Globus pallidus (tissue), 1 donor: ENCODE data around the gene NPEPL1.
A peak's percentile ranks its signal among the peaks of the same experiment; 100 is the strongest.
"Not testable (repeated sequence)": the region's sequence is repeated elsewhere in the genome, so short reads cannot be mapped to it uniquely, and the experiment has no call there.

Experiments used
- DNase-seq: peaks from one replicate; pipeline ENCODE4 v3.0.0-alpha.2; 2015; ENCODE audit warnings: low spot score

NPEPL1 gene

DNA sequence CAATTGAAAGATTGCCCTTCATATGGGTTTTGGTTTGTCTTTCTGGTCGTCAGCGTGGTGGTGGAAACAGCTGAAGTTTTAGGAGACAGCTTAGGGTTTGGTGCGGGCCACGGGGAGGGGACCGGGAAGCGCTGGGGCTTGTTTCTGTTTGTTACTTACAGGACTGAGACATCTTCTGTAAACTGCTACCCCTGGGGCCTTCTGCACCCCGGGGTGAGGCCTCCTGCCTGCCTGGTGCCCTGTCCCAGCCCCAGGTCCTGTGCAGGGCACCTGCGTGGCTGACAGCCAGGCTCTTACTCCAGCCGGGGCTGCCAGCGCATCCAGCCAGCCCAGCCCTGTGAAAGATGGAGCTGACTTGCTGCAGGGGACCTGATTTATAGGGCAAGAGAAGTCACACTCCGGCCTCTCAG is 22.8 kb downstream of the NPEPL1 start:
- DNase-seq: no peak

DNA sequence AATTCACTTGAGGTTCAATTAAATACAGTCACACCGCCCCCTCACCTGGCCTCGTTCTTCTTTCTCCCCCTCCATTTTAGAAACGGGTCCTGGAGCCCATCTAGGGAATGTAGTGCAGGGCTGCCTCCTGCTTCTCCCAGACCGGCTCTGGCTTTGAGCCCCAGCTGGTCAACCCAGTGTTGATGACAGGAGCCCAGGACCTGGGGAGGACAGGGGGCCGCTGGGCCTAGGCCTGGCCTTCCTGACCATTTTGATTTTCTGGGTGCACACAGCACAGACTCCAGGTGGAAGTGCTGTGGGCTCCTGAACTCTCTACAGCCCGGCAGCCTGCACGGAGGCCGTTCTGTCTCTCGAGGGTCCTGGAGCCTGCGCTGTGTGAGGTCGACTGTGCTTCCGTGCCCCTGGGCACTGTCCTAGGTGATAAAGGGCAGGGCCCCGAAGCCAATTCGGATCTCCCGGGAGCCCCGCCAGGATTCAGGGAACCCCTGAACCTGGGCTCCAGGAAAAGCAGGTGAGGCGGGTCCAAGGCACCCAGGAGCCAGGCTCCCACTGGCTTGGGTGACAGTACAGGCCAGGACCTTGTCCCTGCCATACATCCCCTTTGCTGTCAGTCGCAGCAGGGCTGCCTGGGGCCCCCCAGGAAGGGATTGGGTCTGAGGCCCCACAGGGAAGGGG is 23.3 kb downstream of the NPEPL1 start:
- DNase-seq: no peak

DNA sequence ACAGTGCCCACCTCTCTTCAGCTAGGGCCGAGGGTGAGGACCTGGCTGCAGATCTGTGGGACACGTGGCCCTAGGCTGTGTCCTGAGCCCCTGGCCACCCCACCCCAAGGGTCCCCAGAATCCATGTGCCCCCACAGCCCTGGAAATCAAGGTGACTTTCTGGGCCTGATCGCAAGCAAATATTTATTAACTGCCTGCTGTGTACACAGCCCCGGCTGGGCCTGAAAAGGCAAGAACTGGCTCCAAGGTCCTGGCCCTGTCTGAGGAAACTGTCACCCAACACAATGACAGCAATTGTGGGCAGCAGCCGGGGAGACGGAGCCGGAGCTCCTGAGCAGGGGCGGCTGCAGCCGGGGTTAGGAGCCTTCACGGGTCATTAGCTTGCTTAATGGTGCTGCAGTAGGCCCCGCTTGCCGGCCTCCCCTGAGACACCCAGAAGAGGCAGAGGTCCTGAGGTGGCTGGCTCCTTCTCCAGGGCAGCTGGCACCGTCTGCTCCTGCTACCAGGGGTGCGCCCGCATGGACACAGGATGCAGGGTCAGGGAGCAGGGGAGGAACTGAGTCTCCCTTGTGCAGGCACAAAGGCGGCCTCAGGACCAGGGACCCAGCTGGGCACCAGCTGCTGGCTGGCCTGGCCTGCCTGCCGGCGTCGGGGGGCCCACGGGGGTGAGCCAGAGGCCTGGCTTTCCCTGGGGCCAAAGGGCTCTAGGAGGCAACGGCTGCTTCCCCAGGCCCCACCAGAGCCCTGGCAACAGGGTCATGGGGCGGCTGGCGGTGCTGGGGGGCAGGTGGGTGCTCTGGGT is 24.1 kb downstream of the NPEPL1 start:
- DNase-seq: peak; percentile 11

DNA sequence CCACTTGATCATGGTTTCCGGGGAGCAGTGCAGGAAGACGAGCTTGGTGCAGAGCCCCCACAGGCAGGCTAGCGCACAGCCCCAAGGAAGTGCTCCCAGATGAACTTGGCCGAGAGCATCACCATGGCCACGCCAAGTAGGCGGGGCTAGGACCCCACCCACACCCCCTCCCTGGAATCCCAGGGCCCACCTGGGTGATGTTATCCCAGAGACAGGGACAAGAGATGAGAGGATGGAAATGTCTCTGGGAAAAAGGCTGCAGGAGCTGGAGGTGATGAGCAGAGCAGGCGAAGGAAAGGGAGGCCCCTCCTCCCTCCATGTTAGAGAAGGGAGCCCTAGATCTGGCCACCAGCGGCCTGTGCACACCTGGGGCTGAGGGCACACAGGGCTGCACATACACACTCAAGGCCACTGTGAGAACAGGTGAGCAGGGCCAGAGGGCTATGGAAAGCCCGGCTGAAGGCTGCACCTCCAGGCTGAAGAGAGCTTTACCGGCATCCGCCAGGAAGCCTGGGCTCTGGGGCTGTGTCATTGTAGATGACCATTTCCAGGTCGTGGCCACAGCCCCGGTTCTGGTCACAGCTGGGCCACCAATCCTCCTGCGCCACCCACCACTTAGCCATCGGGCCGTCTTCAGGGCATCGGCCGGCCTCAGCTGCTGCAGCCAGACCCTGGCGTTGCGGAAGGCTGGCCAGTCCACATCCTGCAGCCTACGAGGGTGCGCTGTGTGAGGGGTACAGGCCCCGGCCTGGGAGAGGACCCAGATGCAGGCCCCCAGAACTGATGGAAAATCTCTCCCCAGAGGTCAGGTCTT is 24.9 kb downstream of the NPEPL1 start:
- no peak for DNase-seq

DNA sequence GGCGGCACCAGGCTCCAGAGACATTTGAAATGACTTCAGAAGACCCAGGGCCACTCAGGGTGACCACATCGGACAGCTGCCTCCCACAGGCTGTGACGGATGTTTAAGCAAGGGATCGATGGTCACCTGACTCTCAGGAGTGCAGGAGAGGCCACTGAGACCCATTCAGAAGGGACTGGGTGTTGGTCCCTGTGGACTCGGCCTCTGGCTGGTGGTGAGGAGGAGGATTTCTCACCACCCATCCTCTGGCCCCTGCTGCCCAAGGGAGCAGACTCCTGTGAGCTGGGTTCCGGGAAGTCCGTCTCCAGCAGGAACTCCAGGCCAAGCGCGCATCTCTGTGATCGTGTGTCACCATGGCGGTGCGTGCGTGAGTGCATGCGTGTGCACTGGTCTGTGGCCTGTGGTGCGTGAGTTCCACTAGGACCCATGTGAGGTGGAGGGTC is 25.5 kb downstream of the NPEPL1 start:
- DNase-seq: no peak

DNA sequence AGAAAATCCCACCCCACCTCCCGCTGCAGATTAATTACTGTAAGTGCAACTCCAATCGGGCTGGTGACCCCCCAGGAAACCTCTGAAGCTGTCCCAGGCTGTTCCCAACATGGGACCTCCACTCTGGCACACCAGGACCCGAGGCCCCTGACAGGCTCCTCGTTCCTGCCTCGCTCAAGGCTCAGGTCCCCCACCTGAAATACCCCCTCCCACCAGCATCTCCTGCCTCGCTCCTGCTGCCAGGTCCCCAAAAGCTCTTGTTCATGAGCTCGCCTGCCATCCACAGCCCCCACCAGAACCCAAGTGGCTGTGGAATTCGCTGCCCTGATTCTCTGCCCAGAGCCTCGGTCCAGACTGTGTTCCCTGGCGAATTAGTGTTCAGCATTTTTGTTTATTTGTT is 26.1 kb downstream of the NPEPL1 start:
- no peak for DNase-seq

DNA sequence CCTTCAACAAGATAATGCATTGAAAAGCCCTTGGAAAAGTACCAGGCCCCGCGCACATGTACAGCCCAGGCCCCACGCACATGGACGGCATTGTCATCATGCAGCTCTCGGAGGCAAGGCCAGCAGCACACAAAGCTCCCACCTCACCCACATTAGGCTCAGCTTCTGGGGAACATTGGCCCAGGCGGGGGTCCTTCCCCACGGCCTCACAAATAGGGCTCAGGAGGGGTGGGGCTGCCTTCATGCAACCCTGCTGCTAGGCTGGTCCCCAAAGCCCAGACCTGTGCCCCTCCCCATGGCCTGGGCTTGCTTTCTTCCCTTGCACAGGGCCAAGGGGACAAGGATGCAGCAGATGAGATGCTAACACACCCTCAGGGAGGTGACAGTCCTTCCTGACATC is 26.7 kb downstream of the NPEPL1 start:
- DNase-seq: peak; percentile 6

DNA sequence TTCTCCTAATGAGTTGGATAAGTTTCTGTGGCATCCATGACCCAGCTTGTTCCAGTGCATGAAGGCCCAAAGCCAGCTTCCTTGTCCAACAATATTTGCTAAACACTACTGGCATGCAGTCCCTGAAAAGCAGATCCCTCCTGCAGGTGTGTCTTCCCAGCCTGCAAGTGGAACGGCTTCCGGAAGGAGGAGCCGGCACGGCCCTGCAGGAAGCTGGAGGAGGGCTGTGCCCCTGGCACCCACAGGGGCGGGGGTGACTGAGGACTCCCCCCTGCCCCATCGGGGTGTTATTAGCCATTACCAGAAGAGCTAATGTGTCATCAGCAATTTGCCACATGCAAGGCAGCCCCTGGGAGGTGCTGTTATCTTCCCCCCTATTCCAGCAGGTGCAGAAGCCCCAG is 27.4 kb downstream of the NPEPL1 start:
- DNase-seq: no peak

DNA sequence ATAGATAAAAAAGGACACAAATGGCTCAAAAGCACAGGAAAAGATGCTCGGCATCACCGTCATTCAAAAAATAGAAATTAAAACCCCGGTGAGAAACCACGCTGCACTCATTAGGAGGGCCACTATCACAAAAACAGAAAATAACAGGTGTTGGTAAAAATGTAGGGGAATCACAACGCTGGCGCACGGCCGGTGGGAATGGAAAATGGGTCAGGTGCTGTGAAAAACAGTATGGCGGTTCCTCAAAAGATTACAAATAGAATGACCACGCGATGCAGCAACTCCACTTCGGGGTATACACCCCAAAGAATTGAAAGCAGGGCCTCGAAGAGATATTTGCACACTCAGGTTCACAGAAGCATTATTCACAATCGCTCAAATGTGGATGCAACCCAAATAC is 28.3 kb downstream of the NPEPL1 start:
- DNase-seq: no peak

DNA sequence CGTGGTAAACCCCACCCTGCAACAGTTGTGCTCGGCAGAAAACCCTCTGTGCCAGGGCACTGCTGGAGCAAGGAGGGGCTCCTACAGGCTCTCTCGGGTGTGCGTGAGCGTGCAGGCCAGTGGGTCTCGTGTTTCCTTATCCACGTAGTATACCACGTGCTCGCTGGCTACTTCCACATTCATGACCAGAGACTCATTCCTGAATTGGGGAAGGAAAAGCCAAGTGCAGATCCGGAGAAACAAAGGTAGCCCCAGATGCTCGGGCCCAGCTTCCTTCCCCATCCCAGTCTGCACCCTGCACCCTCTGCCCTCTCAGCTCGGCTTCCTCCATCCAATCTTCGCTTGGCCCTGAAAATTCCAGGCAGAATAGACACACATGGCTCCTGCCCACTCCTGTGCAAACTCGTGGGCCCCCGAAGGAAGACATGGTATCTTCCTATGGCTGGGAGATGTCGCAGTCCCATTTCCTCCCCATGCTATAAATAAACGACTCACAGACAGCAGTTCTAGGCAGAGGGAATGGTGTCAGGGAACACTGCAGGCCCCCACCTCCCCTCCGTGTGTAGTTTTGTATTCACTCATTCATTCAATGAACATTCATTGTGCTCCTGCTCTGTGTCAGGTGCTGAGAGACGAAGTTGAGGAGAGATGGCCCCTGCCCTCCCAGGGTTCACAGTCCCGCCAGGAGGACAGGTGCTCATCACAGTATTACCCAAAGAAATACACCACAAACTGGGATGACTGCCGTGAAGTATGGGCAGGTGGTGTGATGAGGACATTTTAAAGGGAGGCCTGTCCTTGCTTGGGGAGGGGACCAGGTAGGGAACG is 29.6 kb downstream of the NPEPL1 start:
- DNase-seq: no peak

DNA sequence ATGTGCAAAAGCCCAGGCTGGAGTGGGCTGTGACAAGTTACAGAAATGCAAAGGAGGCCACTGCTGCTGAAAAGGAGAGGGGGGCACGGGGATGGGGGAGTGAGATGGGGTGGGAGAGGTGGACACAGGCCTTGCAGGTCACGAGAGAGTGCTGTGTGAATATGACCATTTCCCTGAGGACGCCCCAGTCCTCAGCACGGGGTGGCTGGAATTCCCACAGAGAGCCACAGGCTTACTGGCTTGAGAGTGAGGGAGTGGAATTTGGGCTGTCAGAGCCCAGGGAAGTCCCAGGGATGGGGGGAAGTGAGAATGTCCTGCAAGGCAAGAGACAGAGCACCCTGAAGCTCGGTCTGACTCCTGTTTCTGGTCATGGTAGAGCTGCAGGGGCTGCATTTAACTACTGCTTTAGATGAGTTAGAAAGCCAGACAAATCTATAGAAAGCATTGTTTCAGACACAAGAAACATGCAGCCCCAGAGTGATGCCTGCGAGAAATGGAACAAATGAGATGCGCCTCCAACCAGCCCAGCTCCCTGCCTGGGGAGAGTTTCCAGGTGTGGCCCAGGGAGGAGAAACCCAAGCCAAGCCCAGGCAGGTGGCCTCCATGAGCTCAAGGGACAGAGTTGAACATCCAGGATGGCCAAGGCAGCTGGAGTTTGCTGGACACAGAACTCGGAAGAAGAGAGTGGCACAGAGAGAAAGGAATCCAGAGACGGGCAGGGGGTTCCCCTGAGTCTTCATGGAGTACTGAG is 30.5 kb downstream of the NPEPL1 start:
- no peak for DNase-seq

DNA sequence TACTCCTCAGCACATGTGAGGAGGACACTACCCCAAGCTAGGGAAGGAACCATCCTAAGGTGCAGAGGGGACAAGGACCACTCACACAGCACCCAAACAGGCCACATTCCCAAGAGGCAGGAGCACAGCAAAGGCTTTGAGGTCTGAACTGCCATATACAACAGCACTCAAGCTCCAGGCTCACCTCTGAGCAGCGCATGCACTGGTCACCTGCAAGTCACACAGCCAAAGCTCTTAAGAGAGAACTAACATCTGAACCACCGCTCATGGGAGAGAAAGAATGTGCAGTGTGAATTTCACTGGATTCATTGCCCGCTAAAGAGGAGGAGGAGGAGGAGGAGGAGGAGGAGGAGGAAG is 31.0 kb downstream of the NPEPL1 start:
- no peak for DNase-seq

DNA sequence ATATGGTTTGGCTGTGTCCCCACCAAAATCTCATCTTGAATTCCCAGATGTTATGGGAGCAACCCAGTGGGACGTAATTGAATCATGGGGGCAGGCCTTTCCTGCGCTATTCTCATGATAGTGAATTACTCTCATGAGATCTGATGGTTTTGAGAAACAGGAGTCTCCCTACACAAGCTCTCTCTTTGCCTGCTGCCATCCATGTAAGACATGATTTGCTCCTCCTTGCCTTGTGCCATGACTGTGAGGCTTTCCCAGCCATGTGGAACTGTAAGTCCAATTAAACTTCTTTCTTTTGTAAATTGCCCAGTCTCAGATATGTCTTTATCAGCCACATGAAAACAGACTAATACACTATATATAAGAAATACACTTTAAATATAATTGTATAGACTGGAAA is 33.6 kb downstream of the NPEPL1 start:
- DNase-seq: not testable (repeated sequence)

DNA sequence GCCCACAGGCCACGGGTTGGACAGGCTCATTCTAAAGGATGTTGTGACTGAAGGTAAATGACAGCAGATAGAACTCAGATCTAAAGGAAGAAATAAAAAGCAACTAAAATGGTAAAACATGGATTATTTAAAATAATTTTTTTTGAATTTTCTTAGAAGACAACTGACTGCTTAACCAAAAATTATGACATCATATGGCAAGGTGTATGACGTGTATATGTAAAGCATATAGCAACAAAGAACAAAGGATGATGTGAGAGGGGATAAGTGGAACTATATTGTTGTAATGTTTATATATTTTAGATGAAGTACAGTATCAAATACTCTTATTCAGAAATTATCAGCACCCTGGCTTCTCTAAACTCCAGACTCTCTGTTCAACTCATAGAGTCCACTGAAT is 38.6 kb downstream of the NPEPL1 start:
- no peak for DNase-seq

DNA sequence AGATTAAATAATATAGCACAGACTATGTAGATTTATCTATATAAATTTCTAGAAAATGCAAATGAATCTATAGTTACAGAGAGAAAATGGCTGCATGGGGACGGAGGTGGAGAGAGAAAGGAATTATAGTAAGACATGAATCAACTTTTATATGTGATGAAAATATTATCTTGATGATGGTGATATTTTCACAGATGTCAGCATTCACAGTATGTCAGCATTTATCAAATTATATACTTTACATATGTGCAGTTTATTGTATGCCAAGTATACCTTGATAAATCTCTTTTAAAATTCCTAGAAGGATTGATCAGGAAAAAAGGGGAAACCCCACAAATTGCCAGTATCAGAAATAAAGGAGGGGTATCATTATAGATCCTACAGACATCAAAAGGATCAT is 44.6 kb downstream of the NPEPL1 start:
- DNase-seq: no peak

DNA sequence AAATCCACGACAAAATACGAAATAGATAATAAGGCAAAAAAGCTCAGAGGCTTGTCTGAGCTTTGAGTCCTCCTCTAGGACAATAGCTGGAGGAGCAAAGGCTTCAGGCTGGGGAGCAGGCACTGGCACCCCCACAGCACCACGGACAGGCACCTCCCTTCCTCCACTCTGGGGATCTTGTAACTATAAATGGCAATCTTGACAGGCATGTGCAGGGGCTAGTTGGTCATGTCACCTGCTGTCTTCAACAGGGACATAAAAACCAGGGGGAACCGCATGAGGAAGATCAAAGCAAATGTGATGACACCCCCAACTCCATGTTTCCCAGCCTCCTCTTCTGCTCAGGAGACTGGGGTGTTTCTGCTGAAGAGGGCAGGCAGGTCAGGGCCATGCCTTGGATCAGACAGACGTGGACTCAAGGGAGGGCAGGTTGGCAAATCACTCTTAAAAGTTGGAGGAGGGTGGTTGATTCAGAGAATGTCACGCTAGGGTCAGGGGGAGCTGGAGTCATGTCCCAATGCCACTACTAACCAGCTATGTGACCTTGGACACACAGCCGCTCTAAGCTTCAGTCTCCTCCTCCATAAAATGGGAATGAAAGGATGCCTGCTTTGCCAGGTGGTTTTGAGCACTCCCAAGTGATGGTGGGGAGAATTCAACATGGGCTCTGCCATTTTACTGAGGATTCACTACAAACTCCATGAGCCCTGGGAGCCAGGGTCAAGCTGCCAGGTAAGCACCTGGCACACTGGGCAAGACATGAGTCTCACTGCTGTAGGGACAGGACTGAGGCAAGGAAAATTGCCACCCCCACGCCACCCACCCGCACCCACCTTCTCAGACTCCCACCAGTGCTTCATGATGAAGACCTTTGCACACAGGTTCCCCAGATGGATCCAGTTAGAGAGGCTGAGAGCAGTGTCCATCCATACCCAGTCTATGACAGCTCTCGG is 48.0 kb downstream of the NPEPL1 start:
- no peak for DNase-seq

DNA sequence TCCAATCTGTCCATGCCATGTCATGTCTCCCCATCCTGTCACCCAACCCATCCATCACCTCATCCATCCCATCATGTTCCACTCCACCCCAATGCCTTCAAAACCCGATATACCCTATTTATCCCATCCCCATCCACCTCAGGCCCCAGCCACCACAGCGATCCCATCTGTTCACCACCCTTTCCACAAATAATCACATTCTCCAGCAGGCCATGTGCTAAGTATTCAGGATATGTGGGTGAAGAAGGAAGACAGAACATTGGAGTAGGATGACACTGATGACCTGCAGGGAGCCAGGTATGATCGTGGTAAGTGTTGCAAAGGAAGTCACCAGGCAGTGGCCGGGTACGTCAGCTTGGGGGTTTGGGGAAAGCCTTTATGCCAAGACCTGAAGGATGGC is 48.8 kb downstream of the NPEPL1 start:
- DNase-seq: no peak

DNA sequence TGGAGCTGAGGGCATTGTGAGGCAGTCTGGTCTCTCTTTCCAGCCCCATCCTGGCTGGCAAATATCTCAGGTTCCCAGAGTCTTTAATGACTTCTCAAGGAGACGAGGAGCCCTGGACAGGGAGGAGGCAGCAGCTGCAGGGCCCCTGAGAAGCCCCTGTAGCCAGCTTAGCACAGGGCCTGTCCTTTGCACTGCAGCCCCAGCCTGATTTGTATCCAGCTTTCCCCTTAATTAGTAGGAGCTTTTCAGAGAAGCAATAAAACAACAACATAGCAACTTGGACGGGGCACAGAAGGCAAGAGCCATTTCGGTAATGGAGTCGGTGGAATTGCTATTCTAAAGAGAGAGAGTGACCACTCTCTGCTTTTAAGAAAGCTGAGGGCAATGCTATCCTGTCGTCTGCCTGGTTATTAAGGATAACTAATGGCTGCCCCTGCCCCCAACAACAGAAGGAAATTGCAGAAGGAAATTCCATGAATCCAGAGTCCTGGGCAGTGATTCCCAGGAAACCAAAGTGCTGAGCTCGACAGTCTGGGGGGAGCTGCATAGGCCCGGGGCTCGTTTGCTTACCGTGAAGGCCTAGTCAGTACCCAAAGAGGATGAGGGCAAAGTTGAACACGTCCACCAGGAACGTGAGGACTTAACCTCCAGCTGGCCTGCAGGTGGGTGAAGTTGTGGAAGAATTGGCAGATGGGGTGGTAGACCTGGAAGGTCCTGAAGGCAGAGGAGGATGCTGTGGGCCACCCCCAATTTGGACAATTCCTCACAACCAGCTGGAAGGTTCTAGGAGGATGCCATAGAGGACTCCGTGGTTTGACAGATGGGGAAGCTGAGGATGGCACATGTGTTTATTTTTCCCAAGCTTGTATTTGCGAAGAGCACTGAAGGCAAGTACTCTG is 50.3 kb downstream of the NPEPL1 start:
- DNase-seq: no peak

DNA sequence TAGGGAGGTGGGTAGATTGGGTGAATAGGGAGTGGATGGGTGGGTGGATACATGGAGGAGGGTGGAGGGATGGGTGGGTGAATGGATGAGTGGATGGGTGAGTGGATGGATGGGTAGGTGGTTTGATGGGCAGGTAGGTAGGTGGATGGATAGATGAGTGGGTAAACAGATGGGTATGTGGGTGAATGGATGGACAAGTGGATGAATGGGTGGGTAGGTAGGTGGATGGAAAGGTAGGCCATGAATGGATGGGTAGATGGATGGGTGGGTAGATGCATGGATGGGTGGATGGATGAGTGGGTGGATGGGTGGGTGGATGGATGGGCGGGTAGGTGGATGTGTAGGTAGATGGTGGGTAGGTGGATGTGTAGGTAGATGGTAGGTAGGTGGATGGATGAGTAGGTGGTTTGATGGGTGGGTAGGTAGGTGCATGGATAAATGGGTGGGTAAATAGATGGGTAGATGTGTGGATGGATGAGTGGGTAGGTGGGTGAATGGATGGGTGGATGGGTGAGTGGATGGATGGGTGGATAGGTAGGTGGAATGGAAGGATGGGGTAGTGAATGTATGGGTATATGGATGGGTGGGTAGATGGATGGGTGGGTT is 51.4 kb downstream of the NPEPL1 start:
- DNase-seq: no peak
